HCT116 (cell line): ENCODE measurements around the gene PKIB. TPM values are rescaled to one million over a fixed set of nuclear protein-coding genes. Genes with fewer than 3 reads are reported as not detected.

Source experiments
- ATAC-seq: fragments of 200-7000 bp; cut with Tn5 transposase; 2 replicates; pipeline ENCODE4 v1.9.1; 2020; ENCODE audit warnings: mild to moderate bottlenecking, moderate library complexity
- BruUV-seq: library from RNA; stranded (reverse); fragments of 400-500 nt; replicated peaks from 2 replicates; lab custom pipeline; 2021; lab: Mats Ljungman, UMichigan
- CTCF ChIA-PET: fragments of 300-600 bp; sonication (Branson Sonifier 250); formaldehyde crosslinking; loops from one replicate; lab custom pipeline; 2021; ENCODE audit warnings: antibody characterized with exemption; lab: Charles Lee
- POLR2A ChIA-PET: fragments of 300-600, 350-600 bp; sonication (Branson Sonifier 250); formaldehyde crosslinking; loops from one replicate; lab custom pipeline; 2021; ENCODE audit warnings: antibody characterized with exemption; lab: Charles Lee
- RAD21 ChIA-PET, 2 experiments: fragments of 300-600 bp; sonication (Branson Sonifier 250); formaldehyde crosslinking; loops; one replicate each; lab custom pipeline; 2023; ENCODE audit warnings: low total read pairs in 2 of 2; ENCODE audit not compliant: uncharacterized antibody in 2 of 2, unreplicated experiment in 2 of 2, low non-redundant PET in 1 of 2; lab: Charles Lee
- DNase-seq: peaks from one replicate; pipeline ENCODE4 v3.0.0-alpha.2; 2010; ENCODE audit warnings: low read depth, low spot score
- H2AFZ ChIP-seq: fragments of 200-600 bp; shearing (Covaris generic), sonication (generic); 2 replicates; pipeline ENCODE4 v1.6.1; 2017; ENCODE audit warnings: low read depth, mixed run types, mixed read lengths, antibody characterized with exemption, low read length; ENCODE audit not compliant: poor library complexity, severe bottlenecking
- H3K27ac ChIP-seq: 2 replicates; pipeline ENCODE4 v1.5.1; 2012; ENCODE audit warnings: low read depth, low read length
- H3K27me3 ChIP-seq: fragments of 200-600 bp; sonication (generic); 2 replicates; pipeline ENCODE4 v1.6.1; 2016; ENCODE audit warnings: mixed run types, low read length, mixed read lengths; ENCODE audit not compliant: insufficient read depth
- H3K36me3 ChIP-seq, 2 experiments: fragments of 200-500 bp in 1 of 2; fragments of 200-600 bp in 1 of 2; sonication (Bioruptor generic) in 1 of 2; sonication (generic) in 1 of 2; 2 replicates each; pipeline versions ENCODE4 v1.5.1 to v1.6.1; 2014 to 2016; ENCODE audit warnings: low read length in 2 of 2, inconsistent platforms in 1 of 2, mixed read lengths in 1 of 2, mixed run types in 1 of 2; ENCODE audit not compliant: insufficient read depth in 2 of 2, control insufficient read depth in 1 of 2
- H3K4me1 ChIP-seq, 2 experiments: fragments of 200-600 bp in 1 of 2; sonication (generic) in 1 of 2; 2 replicates each; pipeline versions ENCODE4 v1.5.1 to v1.6.1; 2012 to 2017; ENCODE audit warnings: low read length in 2 of 2, inconsistent platforms in 1 of 2, mild to moderate bottlenecking in 1 of 2, mixed read lengths in 1 of 2, mixed run types in 1 of 2, moderate library complexity in 1 of 2; ENCODE audit not compliant: insufficient read depth in 2 of 2, control insufficient read depth in 1 of 2
- H3K4me2 ChIP-seq: fragments of 200-600 bp; sonication (generic); 2 replicates; pipeline ENCODE4 v1.6.1; 2017; ENCODE audit warnings: mixed run types, low read length, mixed read lengths
- H3K4me3 ChIP-seq, 2 experiments: fragments of 200-600 bp in 1 of 2; sonication (generic) in 1 of 2; replicated peaks in 1 of 2; 2 replicates each; pipeline ENCODE4 v1.5.1; 2011 to 2016; ENCODE audit warnings: low read length in 2 of 2, control low read depth in 1 of 2, low read depth in 1 of 2, mild to moderate bottlenecking in 1 of 2, mixed read lengths in 1 of 2, mixed run types in 1 of 2
- H3K79me2 ChIP-seq: fragments of 200-600 bp; sonication (generic); 2 replicates; pipeline ENCODE4 v1.6.1; 2017; ENCODE audit warnings: mild to moderate bottlenecking, mixed run types, low read length, moderate library complexity, mixed read lengths; ENCODE audit not compliant: insufficient read depth
- H3K9ac ChIP-seq: fragments of 200-600 bp; sonication (generic); 2 replicates; pipeline ENCODE4 v1.6.1; 2016; ENCODE audit warnings: low read length, mixed read lengths
- H3K9me2 ChIP-seq: fragments of 200-600 bp; sonication (generic), shearing (Covaris generic); 2 replicates; pipeline ENCODE4 v1.6.1; 2017; ENCODE audit warnings: mixed run types, mild to moderate bottlenecking, moderate library complexity; ENCODE audit not compliant: insufficient read depth
- H3K9me3 ChIP-seq, 2 experiments: fragments of 200-500 bp in 1 of 2; fragments of 200-600 bp in 1 of 2; sonication (Bioruptor generic) in 1 of 2; sonication (generic) in 1 of 2; 2 replicates each; pipeline ENCODE4 v1.6.1; 2014 to 2017; ENCODE audit warnings: low read length in 2 of 2, mixed read lengths in 2 of 2, inconsistent platforms in 1 of 2, low read depth in 1 of 2, mild to moderate bottlenecking in 1 of 2, mixed run types in 1 of 2, moderate library complexity in 1 of 2; ENCODE audit not compliant: control insufficient read depth in 1 of 2, insufficient read depth in 1 of 2
- H4K20me1 ChIP-seq: fragments of 200-600 bp; sonication (generic), shearing (Covaris generic); 2 replicates; pipeline ENCODE4 v1.6.1; 2017; ENCODE audit warnings: mixed run types, mild to moderate bottlenecking, moderate library complexity; ENCODE audit not compliant: insufficient read depth
- CBX3 ChIP-seq: IDR thresholded peaks from 2 replicates; pipeline ENCODE4 v1.6.1; 2012; ENCODE audit warnings: low read depth
- CEBPB ChIP-seq: IDR thresholded peaks from 2 replicates; pipeline ENCODE4 v1.6.1; 2012; ENCODE audit warnings: low read depth
- EGR1 ChIP-seq: IDR thresholded peaks from 2 replicates; pipeline ENCODE4 v1.6.1; 2012; ENCODE audit warnings: low read depth
- FOSL1 ChIP-seq: IDR thresholded peaks from 2 replicates; pipeline ENCODE4 v1.6.1; 2012; ENCODE audit warnings: low read depth
- JUND ChIP-seq: IDR thresholded peaks from 2 replicates; pipeline ENCODE4 v1.6.1; 2012
- POLR2A ChIP-seq: IDR thresholded peaks from 2 replicates; pipeline ENCODE4 v1.7.0; 2011; ENCODE audit warnings: borderline replicate concordance; ENCODE audit not compliant: insufficient read depth, insufficient read length; ENCODE audit errors: extremely low read depth
- POLR2AphosphoS5 ChIP-seq: IDR thresholded peaks from 2 replicates; pipeline ENCODE4 v1.6.1; 2011; ENCODE audit warnings: mild to moderate bottlenecking, low read depth, low read length, moderate library complexity
- SP1 ChIP-seq: IDR thresholded peaks from 2 replicates; pipeline ENCODE4 v1.6.1; 2012; ENCODE audit warnings: low read depth
- SRF ChIP-seq: IDR thresholded peaks from 2 replicates; pipeline ENCODE4 v1.6.1; 2012; ENCODE audit warnings: low read depth
- TCF7L2 ChIP-seq: IDR thresholded peaks from 2 replicates; pipeline ENCODE4 v1.7.0; 2011; ENCODE audit warnings: borderline replicate concordance, inconsistent platforms; ENCODE audit not compliant: insufficient read depth, insufficient read length; ENCODE audit errors: extremely low read depth
- ZNF274 ChIP-seq: fragments of 200-500 bp; sonication (Bioruptor generic); IDR thresholded peaks from 2 replicates; pipeline ENCODE4 v1.6.1; 2014; ENCODE audit warnings: mild to moderate bottlenecking, low read depth, low read length, inconsistent platforms
- intact Hi-C: fragments of 100-400 bp; cut with micrococcal nuclease; formaldehyde crosslinking; loops from 2 replicates; pipeline ENCODE4 v1.10.0; 2022
- total RNA-seq: library from RNA; stranded (reverse); gene quantifications from one replicate; pipeline ENCODE4 v1.2.1, GENCODE V29; 2021; ENCODE audit not compliant: unreplicated experiment
- TF ChIP-seq, protein P1 (sequence below): IDR thresholded peaks from 2 replicates; pipeline ENCODE4 v1.6.1; 2012; ENCODE audit warnings: low read depth
- TF ChIP-seq, protein P2 (sequence below): IDR thresholded peaks from 2 replicates; pipeline ENCODE4 v1.6.1; 2012
- TF ChIP-seq, protein P3 (sequence below), 3 experiments: fragments of 200-600 bp in 1 of 3; sonication (generic) in 1 of 3; IDR thresholded peaks in 2 of 3; conservative IDR thresholded peaks in 1 of 3; 2 replicates each; pipeline ENCODE4 v1.5.1; 2012 to 2017; ENCODE audit warnings: low read depth in 2 of 3, low read length in 2 of 3, antibody characterized with exemption in 1 of 3, borderline replicate concordance in 1 of 3, control low read depth in 1 of 3, mild to moderate bottlenecking in 1 of 3, mixed read lengths in 1 of 3, mixed run types in 1 of 3, moderate library complexity in 1 of 3; ENCODE audit not compliant: insufficient read depth in 1 of 3

Gene PKIB
- total RNA-seq, 1 experiment from 2014 or later = 24.0 TPM

DNA sequence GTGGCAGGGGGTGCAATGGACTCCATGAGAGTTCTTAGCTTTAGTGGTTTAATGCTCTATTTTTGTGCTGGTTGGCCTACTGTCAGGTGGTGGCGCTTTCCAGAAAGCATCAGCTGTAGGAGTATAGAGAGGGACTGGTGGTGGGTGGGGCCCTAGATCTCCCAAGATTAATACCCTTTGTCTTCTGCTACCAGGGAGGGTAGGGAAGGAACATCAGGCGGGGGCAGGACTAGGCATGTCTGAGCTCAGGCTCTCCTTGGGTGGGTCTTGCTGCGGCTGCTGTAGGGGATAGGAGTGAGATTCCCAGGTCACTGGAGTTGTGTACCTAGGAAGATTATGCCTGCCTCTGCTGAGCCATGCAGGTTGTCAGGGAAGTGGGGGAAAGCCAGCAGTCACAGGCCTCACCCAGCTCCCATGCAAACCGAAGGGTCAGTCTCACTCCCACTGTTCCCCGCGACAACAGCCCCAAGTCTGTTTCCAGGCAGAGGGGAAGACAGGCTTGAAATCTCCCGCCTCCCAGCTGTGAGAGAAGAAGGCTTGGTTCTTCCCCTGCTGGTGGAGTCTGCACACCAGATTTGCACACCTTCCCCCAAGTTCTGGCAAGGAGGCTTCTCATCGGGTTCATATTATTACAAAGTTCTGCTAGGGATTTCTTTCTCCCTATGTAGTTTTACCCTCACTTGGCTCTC, 46.7 kb upstream of the PKIB start (continued):
- TF ChIP-seq, protein P1, sequence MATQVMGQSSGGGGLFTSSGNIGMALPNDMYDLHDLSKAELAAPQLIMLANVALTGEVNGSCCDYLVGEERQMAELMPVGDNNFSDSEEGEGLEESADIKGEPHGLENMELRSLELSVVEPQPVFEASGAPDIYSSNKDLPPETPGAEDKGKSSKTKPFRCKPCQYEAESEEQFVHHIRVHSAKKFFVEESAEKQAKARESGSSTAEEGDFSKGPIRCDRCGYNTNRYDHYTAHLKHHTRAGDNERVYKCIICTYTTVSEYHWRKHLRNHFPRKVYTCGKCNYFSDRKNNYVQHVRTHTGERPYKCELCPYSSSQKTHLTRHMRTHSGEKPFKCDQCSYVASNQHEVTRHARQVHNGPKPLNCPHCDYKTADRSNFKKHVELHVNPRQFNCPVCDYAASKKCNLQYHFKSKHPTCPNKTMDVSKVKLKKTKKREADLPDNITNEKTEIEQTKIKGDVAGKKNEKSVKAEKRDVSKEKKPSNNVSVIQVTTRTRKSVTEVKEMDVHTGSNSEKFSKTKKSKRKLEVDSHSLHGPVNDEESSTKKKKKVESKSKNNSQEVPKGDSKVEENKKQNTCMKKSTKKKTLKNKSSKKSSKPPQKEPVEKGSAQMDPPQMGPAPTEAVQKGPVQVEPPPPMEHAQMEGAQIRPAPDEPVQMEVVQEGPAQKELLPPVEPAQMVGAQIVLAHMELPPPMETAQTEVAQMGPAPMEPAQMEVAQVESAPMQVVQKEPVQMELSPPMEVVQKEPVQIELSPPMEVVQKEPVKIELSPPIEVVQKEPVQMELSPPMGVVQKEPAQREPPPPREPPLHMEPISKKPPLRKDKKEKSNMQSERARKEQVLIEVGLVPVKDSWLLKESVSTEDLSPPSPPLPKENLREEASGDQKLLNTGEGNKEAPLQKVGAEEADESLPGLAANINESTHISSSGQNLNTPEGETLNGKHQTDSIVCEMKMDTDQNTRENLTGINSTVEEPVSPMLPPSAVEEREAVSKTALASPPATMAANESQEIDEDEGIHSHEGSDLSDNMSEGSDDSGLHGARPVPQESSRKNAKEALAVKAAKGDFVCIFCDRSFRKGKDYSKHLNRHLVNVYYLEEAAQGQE = no peak
- TF ChIP-seq ZNF274 (no peak), POLR2AphosphoS5 (no peak), POLR2A (no peak)
- TF ChIP-seq, all 23 proteins: peak for 0

DNA sequence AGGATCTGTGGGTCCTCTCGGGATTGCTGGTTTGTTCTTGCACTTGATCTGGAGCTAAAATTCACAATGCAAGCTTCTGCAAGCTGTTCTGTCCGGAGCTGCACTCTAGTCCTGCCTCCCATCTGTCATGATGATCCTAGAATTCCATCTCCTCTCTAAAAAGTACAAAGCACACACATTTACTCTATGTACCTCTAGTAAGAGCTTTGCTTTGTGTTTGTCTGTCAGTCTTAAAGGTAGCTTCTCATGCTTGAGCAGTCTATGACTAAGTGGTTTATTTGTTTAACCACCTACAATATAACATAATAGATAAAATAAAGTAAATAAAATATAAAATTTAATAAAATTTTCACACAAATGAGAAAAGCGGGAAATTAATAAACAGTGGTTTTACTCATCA, 46.0 kb upstream of the PKIB start:
- H4K20me1 ChIP-seq = no peaks in the 10 kb centered on the region
- ATAC-seq (no peak), DNase-seq (no peak)
- no peak overlapping the region for H3K27ac ChIP-seq
- H3K4me2 ChIP-seq = no peak overlapping the region
- RAD21 ChIA-PET = no interaction called here
- H2AFZ ChIP-seq = no peak overlapping the region
- H3K9me3 ChIP-seq = no peaks in the 10 kb centered on the region
- TF ChIP-seq CBX3 (no peak), POLR2A (no peak), EGR1 (no peak), SRF (no peak), CEBPB (no peak), JUND (no peak), FOSL1 (no peak), POLR2AphosphoS5 (no peak), SP1 (no peak), TCF7L2 (no peak), ZNF274 (no peak)
- TF ChIP-seq, protein P2, sequence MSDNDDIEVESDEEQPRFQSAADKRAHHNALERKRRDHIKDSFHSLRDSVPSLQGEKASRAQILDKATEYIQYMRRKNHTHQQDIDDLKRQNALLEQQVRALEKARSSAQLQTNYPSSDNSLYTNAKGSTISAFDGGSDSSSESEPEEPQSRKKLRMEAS = no peak
- TF ChIP-seq, protein P3, sequence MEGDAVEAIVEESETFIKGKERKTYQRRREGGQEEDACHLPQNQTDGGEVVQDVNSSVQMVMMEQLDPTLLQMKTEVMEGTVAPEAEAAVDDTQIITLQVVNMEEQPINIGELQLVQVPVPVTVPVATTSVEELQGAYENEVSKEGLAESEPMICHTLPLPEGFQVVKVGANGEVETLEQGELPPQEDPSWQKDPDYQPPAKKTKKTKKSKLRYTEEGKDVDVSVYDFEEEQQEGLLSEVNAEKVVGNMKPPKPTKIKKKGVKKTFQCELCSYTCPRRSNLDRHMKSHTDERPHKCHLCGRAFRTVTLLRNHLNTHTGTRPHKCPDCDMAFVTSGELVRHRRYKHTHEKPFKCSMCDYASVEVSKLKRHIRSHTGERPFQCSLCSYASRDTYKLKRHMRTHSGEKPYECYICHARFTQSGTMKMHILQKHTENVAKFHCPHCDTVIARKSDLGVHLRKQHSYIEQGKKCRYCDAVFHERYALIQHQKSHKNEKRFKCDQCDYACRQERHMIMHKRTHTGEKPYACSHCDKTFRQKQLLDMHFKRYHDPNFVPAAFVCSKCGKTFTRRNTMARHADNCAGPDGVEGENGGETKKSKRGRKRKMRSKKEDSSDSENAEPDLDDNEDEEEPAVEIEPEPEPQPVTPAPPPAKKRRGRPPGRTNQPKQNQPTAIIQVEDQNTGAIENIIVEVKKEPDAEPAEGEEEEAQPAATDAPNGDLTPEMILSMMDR (IDR thresholded peaks at IDR 0.05 in 2 of 3, conservative IDR thresholded peaks at IDR 0.05 in 1 of 3; ENCODE audit: borderline replicate concordance in 1 of 3, insufficient read depth in 1 of 3, low read depth in 2 of 3, low read length in 2 of 3) = no peak
- TF ChIP-seq, protein P1 = no peak
- POLR2A ChIA-PET = no interaction called here
- no peak overlapping the region for H3K4me3 ChIP-seq
- H3K9me2 ChIP-seq = no peaks in the 10 kb centered on the region
- no peaks in the 10 kb centered on the region for H3K36me3 ChIP-seq
- CTCF ChIA-PET = no interaction called here
- H3K79me2 ChIP-seq = no peaks in the 10 kb centered on the region
- H3K27me3 ChIP-seq = no peaks in the 10 kb centered on the region
- BruUV-seq = no TSS peak
- intact Hi-C loops = no loop called here
- no peak overlapping the region for H3K9ac ChIP-seq
- H3K4me1 ChIP-seq = peaks cover 4 to 10% of the 10 kb centered on the region in 2 experiments; a peak in 2 of 4 replicates
